GM23338 (cell line): ENCODE results near the gene ACVRL1. TPM values are rescaled to one million over a fixed set of nuclear protein-coding genes. Genes with fewer than 3 reads are reported as not detected.

ENCODE experiments used
- ATAC-seq: fragments of 200-7000 bp; cut with Tn5 transposase; 3 replicates; pipeline ENCODE4 v1.9.1; 2020
- DNase-seq: peaks from one replicate; pipeline ENCODE4 v3.0.0-alpha.2; 2015; ENCODE audit warnings: low spot score
- H2AFZ ChIP-seq: fragments of 200-600 bp; sonication (generic); 2 replicates; pipeline ENCODE4 v1.8.0; 2016; ENCODE audit warnings: antibody characterized with exemption, mild to moderate bottlenecking, moderate library complexity
- H3F3A ChIP-seq: fragments of 200-600 bp; sonication (generic); replicated peaks from 2 replicates; pipeline ENCODE4 v1.8.0; 2017; ENCODE audit warnings: antibody characterized with exemption, mixed run types, low read depth
- H3K27ac ChIP-seq: fragments of 200-600 bp; sonication (generic); 2 replicates; pipeline ENCODE4 v1.6.1; 2016; ENCODE audit warnings: low read depth
- H3K27me3 ChIP-seq: fragments of 200-600 bp; sonication (generic); 2 replicates; pipeline ENCODE4 v1.8.0; 2016; ENCODE audit warnings: mild to moderate bottlenecking, mixed run types, moderate library complexity; ENCODE audit not compliant: insufficient read depth
- H3K36me3 ChIP-seq: fragments of 200-600 bp; sonication (generic); 2 replicates; pipeline ENCODE4 v1.8.0; 2016; ENCODE audit warnings: mild to moderate bottlenecking; ENCODE audit not compliant: insufficient read depth
- H3K4me1 ChIP-seq: fragments of 200-600 bp; sonication (generic); 2 replicates; pipeline ENCODE4 v1.8.0; 2016; ENCODE audit warnings: mild to moderate bottlenecking, moderate library complexity; ENCODE audit not compliant: insufficient read depth
- H3K4me2 ChIP-seq: fragments of 200-600 bp; sonication (generic); 2 replicates; pipeline ENCODE4 v1.7.1; 2017; ENCODE audit warnings: mixed run types
- H3K4me3 ChIP-seq: fragments of 200-600 bp; sonication (generic); 2 replicates; pipeline ENCODE4 v1.6.1; 2016; ENCODE audit warnings: mixed run types
- H3K79me2 ChIP-seq: fragments of 200-600 bp; sonication (generic); replicated peaks from 2 replicates; pipeline ENCODE4 v1.8.0; 2017; ENCODE audit warnings: mild to moderate bottlenecking; ENCODE audit not compliant: insufficient read depth
- H3K9me2 ChIP-seq: fragments of 200-600 bp; sonication (generic); 2 replicates; pipeline ENCODE4 v1.8.0; 2017; ENCODE audit not compliant: insufficient read depth
- H4K20me1 ChIP-seq: fragments of 200-600 bp; sonication (generic); replicated peaks from 2 replicates; pipeline ENCODE4 v1.8.0; 2017; ENCODE audit warnings: mild to moderate bottlenecking; ENCODE audit not compliant: insufficient read depth
- H3K27ac Mint-ChIP-seq: 2 replicates; pipeline ENCODE4 v1.8.0; 2020; ENCODE audit warnings: inconsistent platforms, mild to moderate bottlenecking, moderate library complexity, mixed read lengths
- H3K27me3 Mint-ChIP-seq: 3 replicates; pipeline ENCODE4 v1.8.0; 2022; ENCODE audit warnings: low read depth, mild to moderate bottlenecking, moderate library complexity, mixed read lengths, inconsistent platforms; ENCODE audit not compliant: insufficient read depth, poor library complexity
- H3K36me3 Mint-ChIP-seq: 3 replicates; pipeline ENCODE4 v1.8.0; 2021; ENCODE audit warnings: low read depth, mild to moderate bottlenecking, inconsistent platforms, moderate library complexity, mixed read lengths
- H3K4me1 Mint-ChIP-seq: 3 replicates; pipeline ENCODE4 v1.8.0; 2020; ENCODE audit warnings: mild to moderate bottlenecking, inconsistent platforms, mixed read lengths
- H3K4me3 Mint-ChIP-seq: 3 replicates; pipeline ENCODE4 v1.8.0; 2021; ENCODE audit warnings: moderate library complexity, mild to moderate bottlenecking, inconsistent platforms, mixed read lengths
- H3K9me3 Mint-ChIP-seq: 3 replicates; pipeline ENCODE4 v1.8.0; 2020; ENCODE audit warnings: moderate library complexity, mild to moderate bottlenecking, inconsistent platforms, mixed read lengths
- CREB1 ChIP-seq: fragments of 250-450 bp; sonication (Bioruptor Pico); IDR thresholded peaks from 2 replicates; pipeline ENCODE4 v1.5.0; 2020; ENCODE audit warnings: low read depth, mild to moderate bottlenecking, moderate library complexity
- JUNB ChIP-seq: IDR thresholded peaks from one replicate; pipeline ENCODE4 v1.6.1; 2016; ENCODE audit warnings: antibody characterized with exemption; ENCODE audit not compliant: unreplicated experiment
- NANOG ChIP-seq: IDR thresholded peaks from 2 replicates; pipeline ENCODE4 v1.6.1; 2016; ENCODE audit warnings: antibody characterized with exemption, borderline replicate concordance
- ZNF331 ChIP-seq: fragments of 250-450 bp; sonication (Bioruptor Pico); IDR thresholded peaks from 2 replicates; pipeline ENCODE4 v1.5.0; 2020; ENCODE audit warnings: low read depth, mild to moderate bottlenecking, moderate library complexity
- polyA plus RNA-seq: library from polyadenylated mRNA; unstranded; fragments of >200 nt; fragmentation: Nextera tagmentation; extraction: Ambion mirVana; gene quantifications from 2 replicates; pipeline ENCODE4 v1.2.1, GENCODE V29; 2016
- total RNA-seq: library from RNA; depleted of rRNA; stranded (reverse); fragments of >200 nt; shearing (Covaris generic); gene quantifications from 2 replicates; pipeline ENCODE4 v1.2.3, GENCODE V29; 2014
- TF ChIP-seq, protein P1 (sequence below): fragments of 250-450 bp; sonication (Bioruptor Pico); IDR thresholded peaks from 2 replicates; pipeline ENCODE4 v1.5.0; 2020; ENCODE audit warnings: mild to moderate bottlenecking, moderate library complexity

ACVRL1 gene
- total and polyA plus RNA-seq, 2 experiments from 2014 or later, result 0.28 TPM; not detected in 1

DNA sequence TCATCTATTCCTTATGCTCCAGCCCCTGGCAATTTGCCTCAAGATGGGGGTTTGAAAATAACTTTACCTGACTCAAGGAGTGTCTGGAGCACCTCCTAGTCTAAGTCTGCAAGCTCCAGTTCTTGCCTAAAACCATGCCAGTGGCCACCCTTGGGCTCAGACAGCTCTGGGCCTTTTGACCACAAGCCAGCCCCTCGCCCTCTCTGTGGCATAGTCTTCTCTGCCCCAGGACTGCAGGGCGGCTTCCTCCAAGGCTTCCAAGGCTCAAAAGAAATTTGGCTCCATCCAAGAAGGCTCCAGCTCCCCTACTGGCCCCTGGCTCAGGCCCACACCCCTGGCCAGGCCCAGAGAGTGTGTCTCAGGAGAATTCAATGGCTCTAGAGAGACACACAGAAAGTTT, 14.8 kb downstream of the ACVRL1 start:
- Histone ChIP-seq H3F3A (no peaks in the 10 kb centered on the region), H3K27ac (no peak overlapping the region), H4K20me1 (no peaks in the 10 kb centered on the region), H2AFZ (no peak overlapping the region), H3K4me3 (no peak overlapping the region), H3K36me3 (no peaks in the 10 kb centered on the region; the same call in 1 of the 2 replicates), H3K4me1 (peaks cover 9% of the 10 kb centered on the region; the same call in 1 of the 2 replicates), H3K9me2 (no peaks in the 10 kb centered on the region), H3K27me3 (peaks cover 14% of the 10 kb centered on the region), H3K4me2 (no peak overlapping the region), H3K79me2 (no peaks in the 10 kb centered on the region)
- TF ChIP-seq ZNF331 (no peak), NANOG (no peak), CREB1 (CRISPR knock-in tag) (no peak), JUNB (no peak)
- TF ChIP-seq, protein P1, sequence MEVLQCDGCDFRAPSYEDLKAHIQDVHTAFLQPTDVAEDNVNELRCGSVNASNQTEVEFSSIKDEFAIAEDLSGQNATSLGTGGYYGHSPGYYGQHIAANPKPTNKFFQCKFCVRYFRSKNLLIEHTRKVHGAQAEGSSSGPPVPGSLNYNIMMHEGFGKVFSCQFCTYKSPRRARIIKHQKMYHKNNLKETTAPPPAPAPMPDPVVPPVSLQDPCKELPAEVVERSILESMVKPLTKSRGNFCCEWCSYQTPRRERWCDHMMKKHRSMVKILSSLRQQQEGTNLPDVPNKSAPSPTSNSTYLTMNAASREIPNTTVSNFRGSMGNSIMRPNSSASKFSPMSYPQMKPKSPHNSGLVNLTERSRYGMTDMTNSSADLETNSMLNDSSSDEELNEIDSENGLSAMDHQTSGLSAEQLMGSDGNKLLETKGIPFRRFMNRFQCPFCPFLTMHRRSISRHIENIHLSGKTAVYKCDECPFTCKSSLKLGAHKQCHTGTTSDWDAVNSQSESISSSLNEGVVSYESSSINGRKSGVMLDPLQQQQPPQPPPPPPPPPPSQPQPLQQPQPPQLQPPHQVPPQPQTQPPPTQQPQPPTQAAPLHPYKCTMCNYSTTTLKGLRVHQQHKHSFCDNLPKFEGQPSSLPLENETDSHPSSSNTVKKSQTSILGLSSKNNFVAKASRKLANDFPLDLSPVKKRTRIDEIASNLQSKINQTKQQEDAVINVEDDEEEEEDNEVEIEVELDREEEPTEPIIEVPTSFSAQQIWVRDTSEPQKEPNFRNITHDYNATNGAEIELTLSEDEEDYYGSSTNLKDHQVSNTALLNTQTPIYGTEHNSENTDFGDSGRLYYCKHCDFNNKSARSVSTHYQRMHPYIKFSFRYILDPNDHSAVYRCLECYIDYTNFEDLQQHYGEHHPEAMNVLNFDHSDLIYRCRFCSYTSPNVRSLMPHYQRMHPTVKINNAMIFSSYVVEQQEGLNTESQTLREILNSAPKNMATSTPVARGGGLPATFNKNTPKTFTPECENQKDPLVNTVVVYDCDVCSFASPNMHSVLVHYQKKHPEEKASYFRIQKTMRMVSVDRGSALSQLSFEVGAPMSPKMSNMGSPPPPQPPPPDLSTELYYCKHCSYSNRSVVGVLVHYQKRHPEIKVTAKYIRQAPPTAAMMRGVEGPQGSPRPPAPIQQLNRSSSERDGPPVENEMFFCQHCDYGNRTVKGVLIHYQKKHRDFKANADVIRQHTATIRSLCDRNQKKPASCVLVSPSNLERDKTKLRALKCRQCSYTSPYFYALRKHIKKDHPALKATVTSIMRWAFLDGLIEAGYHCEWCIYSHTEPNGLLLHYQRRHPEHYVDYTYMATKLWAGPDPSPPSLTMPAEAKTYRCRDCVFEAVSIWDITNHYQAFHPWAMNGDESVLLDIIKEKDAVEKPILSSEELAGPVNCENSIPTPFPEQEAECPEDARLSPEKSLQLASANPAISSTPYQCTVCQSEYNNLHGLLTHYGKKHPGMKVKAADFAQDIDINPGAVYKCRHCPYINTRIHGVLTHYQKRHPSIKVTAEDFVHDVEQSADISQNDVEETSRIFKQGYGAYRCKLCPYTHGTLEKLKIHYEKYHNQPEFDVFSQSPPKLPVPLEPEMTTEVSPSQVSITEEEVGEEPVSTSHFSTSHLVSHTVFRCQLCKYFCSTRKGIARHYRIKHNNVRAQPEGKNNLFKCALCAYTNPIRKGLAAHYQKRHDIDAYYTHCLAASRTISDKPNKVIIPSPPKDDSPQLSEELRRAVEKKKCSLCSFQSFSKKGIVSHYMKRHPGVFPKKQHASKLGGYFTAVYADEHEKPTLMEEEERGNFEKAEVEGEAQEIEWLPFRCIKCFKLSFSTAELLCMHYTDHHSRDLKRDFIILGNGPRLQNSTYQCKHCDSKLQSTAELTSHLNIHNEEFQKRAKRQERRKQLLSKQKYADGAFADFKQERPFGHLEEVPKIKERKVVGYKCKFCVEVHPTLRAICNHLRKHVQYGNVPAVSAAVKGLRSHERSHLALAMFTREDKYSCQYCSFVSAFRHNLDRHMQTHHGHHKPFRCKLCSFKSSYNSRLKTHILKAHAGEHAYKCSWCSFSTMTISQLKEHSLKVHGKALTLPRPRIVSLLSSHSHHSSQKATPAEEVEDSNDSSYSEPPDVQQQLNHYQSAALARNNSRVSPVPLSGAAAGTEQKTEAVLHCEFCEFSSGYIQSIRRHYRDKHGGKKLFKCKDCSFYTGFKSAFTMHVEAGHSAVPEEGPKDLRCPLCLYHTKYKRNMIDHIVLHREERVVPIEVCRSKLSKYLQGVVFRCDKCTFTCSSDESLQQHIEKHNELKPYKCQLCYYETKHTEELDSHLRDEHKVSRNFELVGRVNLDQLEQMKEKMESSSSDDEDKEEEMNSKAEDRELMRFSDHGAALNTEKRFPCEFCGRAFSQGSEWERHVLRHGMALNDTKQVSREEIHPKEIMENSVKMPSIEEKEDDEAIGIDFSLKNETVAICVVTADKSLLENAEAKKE, result no peak
- Mint-ChIP-seq H3K4me3 (no peak overlapping the region), H3K9me3 (no peaks in the 10 kb centered on the region), H3K27ac (no peak overlapping the region), H3K36me3 (no peaks in the 10 kb centered on the region), H3K27me3 (peaks cover 13% of the 10 kb centered on the region), H3K4me1 (peaks cover 27% of the 10 kb centered on the region)
- ATAC-seq, result no peak
- DNase-seq, result no peak

DNA sequence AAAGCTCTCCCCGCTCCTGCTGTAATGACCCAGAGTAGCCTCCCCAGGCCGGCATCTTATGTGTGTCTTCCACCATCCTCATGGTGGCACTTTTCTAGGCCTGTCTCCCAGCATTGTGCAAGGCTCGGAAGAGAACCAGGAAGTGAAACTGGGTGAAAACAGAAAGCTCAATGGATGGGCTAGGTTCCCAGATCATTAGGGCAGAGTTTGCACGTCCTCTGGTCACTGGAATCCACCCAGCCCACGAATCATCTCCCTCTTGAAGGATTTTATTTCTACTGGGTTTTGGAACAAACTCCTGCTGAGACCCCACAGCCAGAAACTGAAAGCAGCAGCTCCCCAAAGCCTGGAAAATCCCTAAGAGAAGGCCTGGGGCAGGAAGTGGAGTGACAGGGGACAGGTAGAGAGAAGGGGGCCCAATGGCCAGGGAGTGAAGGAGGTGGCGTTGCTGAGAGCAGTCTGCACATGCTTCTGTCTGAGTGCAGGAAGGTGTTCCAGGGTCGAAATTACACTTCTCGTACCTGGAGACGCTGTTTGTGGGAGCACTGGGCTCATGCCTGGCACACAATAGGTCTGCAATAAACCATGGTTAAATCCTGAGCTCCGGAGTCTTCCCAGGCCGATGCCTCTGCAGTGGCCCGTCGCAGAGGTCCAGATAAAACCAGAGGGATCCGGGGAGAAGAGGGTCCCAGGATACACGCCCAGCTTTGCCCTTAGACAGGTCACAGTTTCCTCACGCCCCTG, 15.6 kb downstream of the ACVRL1 start:
- Histone ChIP-seq H3F3A (no peaks in the 10 kb centered on the region), H3K79me2 (no peaks in the 10 kb centered on the region), H3K36me3 (no peaks in the 10 kb centered on the region; the same call in 1 of the 2 replicates), H3K27ac (no peak overlapping the region), H3K9me2 (no peaks in the 10 kb centered on the region), H2AFZ (peak overlapping the region; percentile 99), H4K20me1 (no peaks in the 10 kb centered on the region), H3K27me3 (peaks cover 14% of the 10 kb centered on the region), H3K4me3 (peak overlapping the region; percentile 47), H3K4me2 (peak overlapping the region; percentile 76), H3K4me1 (peaks cover 9% of the 10 kb centered on the region; the same call in 1 of the 2 replicates)
- peak; percentile 27 for ATAC-seq
- Mint-ChIP-seq H3K9me3 (no peaks in the 10 kb centered on the region), H3K27ac (no peak overlapping the region), H3K36me3 (no peaks in the 10 kb centered on the region), H3K4me1 (peaks cover 27% of the 10 kb centered on the region), H3K27me3 (peaks cover 13% of the 10 kb centered on the region), H3K4me3 (peak overlapping the region; percentile 58; the same call in 2 of the 3 replicates)
- DNase-seq, result peak; percentile 26
- TF ChIP-seq, protein P1, result no peak
